K562 (cell line): ENCODE measurements around the gene ROBO1. TPM values are rescaled to one million over a fixed set of nuclear protein-coding genes. Genes with fewer than 3 reads are reported as not detected.

Experiments
- ATAC-seq: fragments of 200-7000 bp; cut with Tn5 transposase; 3 replicates; pipeline ENCODE4 v1.9.1; 2020; ENCODE audit warnings: moderate library complexity
- BruUV-seq: library from RNA; stranded (reverse); fragments of 400-500 nt; replicated peaks from 2 replicates; lab custom pipeline; 2021; lab: Mats Ljungman, UMichigan
- CTCF ChIA-PET: fragments of 300-600 bp; formaldehyde crosslinking; extraction: SDS; loops from one replicate; lab custom pipeline; 2021; ENCODE audit warnings: low intra/inter-chr PET ratio; lab: Yijun Ruan, JAX
- POLR2A ChIA-PET: fragments of 300-600, 350-650 bp; sonication (Branson Sonifier 250); formaldehyde crosslinking; extraction: SDS; loops from one replicate; lab custom pipeline; 2021; ENCODE audit warnings: antibody characterized with exemption, inconsistent platforms; lab: Yijun Ruan, JAX
- DNase-seq, 4 experiments: peaks; one replicate each; pipeline versions ENCODE4 v3.0.0 to v3.0.0-alpha.2; 2011 to 2018; ENCODE audit warnings: low spot score in 3 of 4, mixed read lengths in 3 of 4; ENCODE audit errors: extremely low read depth in 1 of 4
- FAIRE-seq: peaks from 2 replicates; lab custom pipeline; 2011; peaks lifted over from hg19 to GRCh38; lab: Jason Lieb, UNC
- H2AFZ ChIP-seq: 2 replicates; pipeline ENCODE4 v1.6.0; 2011; ENCODE audit warnings: low read depth, low read length, control low read depth, inconsistent platforms
- H3K27ac ChIP-seq: fragments of 200-600 bp; 3 replicates; pipeline ENCODE4 v1.8.0; 2011; ENCODE audit warnings: low read depth, mild to moderate bottlenecking, control low read depth, inconsistent platforms, low read length, moderate library complexity, mixed read lengths; ENCODE audit errors: extremely low read depth
- H3K27me3 ChIP-seq, 2 experiments: fragments of 300-600 bp in 1 of 2; 2 replicates in 1 of 2; 3 replicates in 1 of 2; pipeline versions ENCODE4 v1.6.0 to v1.8.0; 2011; ENCODE audit warnings: inconsistent platforms in 2 of 2, low read length in 2 of 2, mild to moderate bottlenecking in 1 of 2, mixed read lengths in 1 of 2, moderate library complexity in 1 of 2; ENCODE audit not compliant: control insufficient read depth in 2 of 2, insufficient read depth in 2 of 2
- H3K36me3 ChIP-seq: fragments of 300-600 bp; 3 replicates; pipeline ENCODE4 v1.8.0; 2011; ENCODE audit warnings: mild to moderate bottlenecking, low read length, inconsistent platforms; ENCODE audit not compliant: control insufficient read depth, insufficient read depth
- H3K4me1 ChIP-seq, 2 experiments: fragments of 200-600 bp in 1 of 2; replicated peaks in 1 of 2; 2 replicates in 1 of 2; 3 replicates in 1 of 2; pipeline versions ENCODE4 v1.5.1 to v1.8.0; 2011; ENCODE audit warnings: inconsistent platforms in 2 of 2, low read length in 2 of 2, mild to moderate bottlenecking in 1 of 2, mixed read lengths in 1 of 2, moderate library complexity in 1 of 2; ENCODE audit not compliant: control insufficient read depth in 2 of 2, insufficient read depth in 2 of 2
- H3K4me2 ChIP-seq: 2 replicates; pipeline ENCODE4 v1.6.1; 2011; ENCODE audit warnings: low read length, control low read depth, inconsistent platforms, mixed read lengths; ENCODE audit not compliant: insufficient read depth
- H3K4me3 ChIP-seq: fragments of 200-600 bp; sonication (generic), shearing (Covaris generic); 2 replicates; pipeline ENCODE4 v1.5.1; 2016; ENCODE audit warnings: control low read depth, inconsistent platforms
- H3K79me2 ChIP-seq: fragments of 200-600 bp; 3 replicates; pipeline ENCODE4 v1.8.0; 2011; ENCODE audit warnings: low read length, inconsistent platforms; ENCODE audit not compliant: control insufficient read depth, insufficient read depth
- H3K9ac ChIP-seq, 2 experiments: 2 replicates each; pipeline versions ENCODE4 v1.6.0 to v1.6.1; 2011; ENCODE audit warnings: low read depth in 2 of 2, low read length in 2 of 2, control low read depth in 1 of 2, inconsistent platforms in 1 of 2, mild to moderate bottlenecking in 1 of 2, mixed read lengths in 1 of 2; ENCODE audit not compliant: insufficient read depth in 1 of 2
- H3K9me1 ChIP-seq: one replicate; pipeline ENCODE4 v1.6.0; 2011; ENCODE audit warnings: inconsistent platforms, mild to moderate bottlenecking, low read length, moderate library complexity; ENCODE audit not compliant: control insufficient read depth, insufficient read depth
- H3K9me3 ChIP-seq: replicated peaks from 2 replicates; pipeline ENCODE4 v1.5.1; 2011; ENCODE audit warnings: low read depth, low read length, inconsistent platforms; ENCODE audit not compliant: control insufficient read depth, insufficient read depth
- H4K20me1 ChIP-seq: replicated peaks from 2 replicates; pipeline ENCODE4 v1.6.1; 2011; ENCODE audit warnings: low read length, inconsistent platforms, mixed read lengths; ENCODE audit not compliant: control insufficient read depth, insufficient read depth
- MBD2 ChIP-seq: sonication (generic); IDR thresholded peaks from 2 replicates; pipeline ENCODE4 v1.6.1; 2016; ENCODE audit warnings: low read depth, borderline replicate concordance
- MIER1 ChIP-seq: fragments of 450-650 bp; IDR thresholded peaks from 2 replicates; pipeline ENCODE4 v1.6.1; 2016; ENCODE audit warnings: antibody characterized with exemption, mild to moderate bottlenecking, low read depth
- SAP30 ChIP-seq: fragments of 200-600 bp; sonication (generic); IDR thresholded peaks from 2 replicates; pipeline ENCODE4 v1.6.1; 2012; ENCODE audit warnings: borderline replicate concordance, low read depth, mild to moderate bottlenecking, moderate library complexity, low read length, control low read depth, inconsistent platforms; ENCODE audit not compliant: insufficient read depth, poor library complexity, severe bottlenecking
- WGBS: fragments of 100-300 bp; shearing (Covaris generic); methylation state at CpG from one replicate; pipeline ENCODE4 v1.1.6; 2016; ENCODE audit warnings: low coverage, mixed read lengths; ENCODE audit not compliant: insufficient coverage; ENCODE audit errors: missing lambda C conversion rate; 5-methylcytosine and 5-hydroxymethylcytosine counted together
- in situ Hi-C: fragments of 300-500 bp; cut with MboI; formaldehyde crosslinking; loops from 4 replicates; pipeline ENCODE4 v1.15.0; 2018; ENCODE audit warnings: inconsistent platforms, mixed read lengths
- intact Hi-C: fragments of 100-400 bp; cut with micrococcal nuclease; formaldehyde crosslinking; loops from 2 replicates; pipeline ENCODE4 v1.14.2; 2022
- polyA plus RNA-seq, 8 experiments: library from polyadenylated mRNA; depleted of rRNA in 4 of 8; stranded (reverse) in 5 of 8; unstranded in 3 of 8; fragments of >200 nt; fragmentation: Nextera tagmentation in 2 of 8; fragmentation: Illumina TruSeq in 1 of 8; extraction: Ambion mirVana in 2 of 8; extraction: Trizol in 1 of 8; gene quantifications; 2 replicates each; pipeline versions ENCODE4 v1.2.1 to v1.2.3, GENCODE V29; 2011 to 2014; ENCODE audit warnings: inconsistent platforms in 1 of 8, missing spikeins in 1 of 8
- total RNA-seq, 7 experiments: library from RNA; depleted of rRNA in 6 of 7; stranded (reverse); fragments of >200 nt in 6 of 7; fragmentation: Illumina TruSeq in 2 of 7; extraction: Trizol in 2 of 7; gene quantifications; 2 replicates each; pipeline versions ENCODE4 v1.2.1 to v1.2.3, GENCODE V29; 2011 to 2021; ENCODE audit warnings: low replicate concordance in 1 of 7
- TF ChIP-seq, protein P1 (sequence below): fragments of 150-350 bp; IDR thresholded peaks from 2 replicates; pipeline ENCODE4 v1.6.1; 2014; ENCODE audit warnings: low read depth, mild to moderate bottlenecking, low read length, borderline replicate concordance
- TF ChIP-seq, protein P2 (sequence below): fragments of 250-450 bp; sonication (Bioruptor Pico); IDR thresholded peaks from 2 replicates; pipeline ENCODE4 v1.8.0; 2022; ENCODE audit warnings: moderate library complexity, mild to moderate bottlenecking, inconsistent platforms
- TF ChIP-seq, protein P3 (sequence below): IDR thresholded peaks from 3 replicates; pipeline ENCODE4 v1.6.1; 2011; ENCODE audit warnings: borderline replicate concordance, mild to moderate bottlenecking; ENCODE audit not compliant: insufficient read length, insufficient read depth

Gene ROBO1
- total and polyA plus RNA-seq, 9 of the 15 experiments (the other 6 are each of a cell fraction or from before 2014, with no cell fraction given): 0.01 to 0.53 (median 0.17) TPM; not detected in 5

DNA sequence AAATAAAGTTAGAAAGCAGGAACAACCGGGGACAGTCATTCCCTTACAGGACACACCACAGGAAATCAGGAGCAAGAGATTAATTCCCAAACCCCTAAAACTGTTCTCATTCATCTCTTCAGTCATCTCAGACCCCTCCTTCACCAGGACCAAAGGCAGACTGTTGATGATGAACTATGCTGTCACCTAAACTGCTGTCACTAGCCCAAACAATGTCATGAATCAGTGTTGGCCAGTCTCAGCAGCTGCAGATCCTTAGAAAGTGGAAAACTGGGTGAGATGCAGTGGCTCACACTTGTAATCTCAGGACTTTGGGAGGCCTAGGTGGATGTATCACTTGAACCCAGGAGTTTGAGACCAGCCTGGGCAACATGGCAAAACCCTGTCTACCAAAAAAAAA is 909.6 kb downstream of the ROBO1 start:
- ATAC-seq: no peak
- H3K27me3 ChIP-seq: no peaks in the 10 kb centered on the region
- no peak overlapping the region for H3K27ac ChIP-seq
- H2AFZ ChIP-seq: no peak overlapping the region
- CTCF ChIA-PET: no interaction called here
- 0% methylated on average over 1 of the region's 1 CpG for whole genome bisulfite sequencing
- TF ChIP-seq, protein P1, sequence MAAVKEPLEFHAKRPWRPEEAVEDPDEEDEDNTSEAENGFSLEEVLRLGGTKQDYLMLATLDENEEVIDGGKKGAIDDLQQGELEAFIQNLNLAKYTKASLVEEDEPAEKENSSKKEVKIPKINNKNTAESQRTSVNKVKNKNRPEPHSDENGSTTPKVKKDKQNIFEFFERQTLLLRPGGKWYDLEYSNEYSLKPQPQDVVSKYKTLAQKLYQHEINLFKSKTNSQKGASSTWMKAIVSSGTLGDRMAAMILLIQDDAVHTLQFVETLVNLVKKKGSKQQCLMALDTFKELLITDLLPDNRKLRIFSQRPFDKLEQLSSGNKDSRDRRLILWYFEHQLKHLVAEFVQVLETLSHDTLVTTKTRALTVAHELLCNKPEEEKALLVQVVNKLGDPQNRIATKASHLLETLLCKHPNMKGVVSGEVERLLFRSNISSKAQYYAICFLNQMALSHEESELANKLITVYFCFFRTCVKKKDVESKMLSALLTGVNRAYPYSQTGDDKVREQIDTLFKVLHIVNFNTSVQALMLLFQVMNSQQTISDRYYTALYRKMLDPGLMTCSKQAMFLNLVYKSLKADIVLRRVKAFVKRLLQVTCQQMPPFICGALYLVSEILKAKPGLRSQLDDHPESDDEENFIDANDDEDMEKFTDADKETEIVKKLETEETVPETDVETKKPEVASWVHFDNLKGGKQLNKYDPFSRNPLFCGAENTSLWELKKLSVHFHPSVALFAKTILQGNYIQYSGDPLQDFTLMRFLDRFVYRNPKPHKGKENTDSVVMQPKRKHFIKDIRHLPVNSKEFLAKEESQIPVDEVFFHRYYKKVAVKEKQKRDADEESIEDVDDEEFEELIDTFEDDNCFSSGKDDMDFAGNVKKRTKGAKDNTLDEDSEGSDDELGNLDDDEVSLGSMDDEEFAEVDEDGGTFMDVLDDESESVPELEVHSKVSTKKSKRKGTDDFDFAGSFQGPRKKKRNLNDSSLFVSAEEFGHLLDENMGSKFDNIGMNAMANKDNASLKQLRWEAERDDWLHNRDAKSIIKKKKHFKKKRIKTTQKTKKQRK: no peak
- TF ChIP-seq SAP30 (no peak), MIER1 (no peak), MBD2 (no peak)
- TF ChIP-seq, protein P2, sequence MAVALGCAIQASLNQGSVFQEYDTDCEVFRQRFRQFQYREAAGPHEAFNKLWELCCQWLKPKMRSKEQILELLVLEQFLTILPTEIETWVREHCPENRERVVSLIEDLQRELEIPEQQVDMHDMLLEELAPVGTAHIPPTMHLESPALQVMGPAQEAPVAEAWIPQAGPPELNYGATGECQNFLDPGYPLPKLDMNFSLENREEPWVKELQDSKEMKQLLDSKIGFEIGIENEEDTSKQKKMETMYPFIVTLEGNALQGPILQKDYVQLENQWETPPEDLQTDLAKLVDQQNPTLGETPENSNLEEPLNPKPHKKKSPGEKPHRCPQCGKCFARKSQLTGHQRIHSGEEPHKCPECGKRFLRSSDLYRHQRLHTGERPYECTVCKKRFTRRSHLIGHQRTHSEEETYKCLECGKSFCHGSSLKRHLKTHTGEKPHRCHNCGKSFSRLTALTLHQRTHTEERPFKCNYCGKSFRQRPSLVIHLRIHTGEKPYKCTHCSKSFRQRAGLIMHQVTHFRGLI (CRISPR knock-in tag): no peak
- TF ChIP-seq, protein P3, sequence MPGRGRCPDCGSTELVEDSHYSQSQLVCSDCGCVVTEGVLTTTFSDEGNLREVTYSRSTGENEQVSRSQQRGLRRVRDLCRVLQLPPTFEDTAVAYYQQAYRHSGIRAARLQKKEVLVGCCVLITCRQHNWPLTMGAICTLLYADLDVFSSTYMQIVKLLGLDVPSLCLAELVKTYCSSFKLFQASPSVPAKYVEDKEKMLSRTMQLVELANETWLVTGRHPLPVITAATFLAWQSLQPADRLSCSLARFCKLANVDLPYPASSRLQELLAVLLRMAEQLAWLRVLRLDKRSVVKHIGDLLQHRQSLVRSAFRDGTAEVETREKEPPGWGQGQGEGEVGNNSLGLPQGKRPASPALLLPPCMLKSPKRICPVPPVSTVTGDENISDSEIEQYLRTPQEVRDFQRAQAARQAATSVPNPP: no peak
- in situ Hi-C loops: no loop called here
- intact Hi-C loops: no loop called here
- no peak overlapping the region for H3K4me2 ChIP-seq
- no peaks in the 10 kb centered on the region; the same call in 1 of the 2 replicates for H3K9me3 ChIP-seq
- no peaks in the 10 kb centered on the region for H3K9me1 ChIP-seq
- H3K4me3 ChIP-seq: no peak overlapping the region
- H3K4me1 ChIP-seq: no peaks in the 10 kb centered on the region
- H3K36me3 ChIP-seq: no peaks in the 10 kb centered on the region
- no peaks in the 10 kb centered on the region for H4K20me1 ChIP-seq
- H3K79me2 ChIP-seq: no peaks in the 10 kb centered on the region
- no TSS peak for BruUV-seq
- DNase-seq: no peak
- POLR2A ChIA-PET: no interaction called here
- FAIRE-seq: no peak
- H3K9ac ChIP-seq: no peak overlapping the region
